ENCODE measurements around the gene PAAF1. TPM values are rescaled to one million over a fixed set of nuclear protein-coding genes. Genes with fewer than 3 reads are reported as not detected.
"Not testable (repeated sequence)": the region's sequence is repeated elsewhere in the genome, so short reads cannot be mapped to it uniquely, and the experiment has no call there.

The PAAF1 gene
- polyA plus RNA-seq, 1 donor, result 30.7 TPM

- WGBS (ENCODE audit: insufficient coverage, low lambda C conversion rate), result 100% methylated on average over 1 of the region's 2 CpGs
- H3K36me3 ChIP-seq (ENCODE audit: control insufficient read depth, insufficient read depth, low read length), result peaks cover 42% of the 10 kb centered on the region
These were observed 35.2 kb downstream of the PAAF1 start for GRCh38 chr11:73912026-73912425.

DNA sequence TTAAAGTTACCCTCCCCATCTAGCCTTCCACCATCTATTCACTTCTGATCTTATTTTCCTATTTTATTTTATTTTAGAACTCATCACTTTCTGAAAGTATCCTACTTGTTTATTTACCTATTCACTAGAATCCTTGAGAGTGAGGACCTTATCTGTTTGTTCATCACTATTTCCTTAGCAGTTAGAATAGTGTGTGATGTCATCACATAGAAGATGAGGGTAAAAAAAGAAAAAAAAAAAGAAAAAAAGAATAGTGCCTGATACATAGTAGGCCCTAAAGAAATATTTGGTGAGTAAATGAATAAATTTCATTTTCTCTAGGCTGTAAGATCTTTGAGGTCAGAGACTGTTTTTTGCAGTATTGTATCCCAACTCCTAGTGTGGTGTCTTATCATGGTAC lies 36.7 kb downstream of the PAAF1 start:
- peaks cover 46% of the 10 kb centered on the region for H3K36me3 ChIP-seq (ENCODE audit: control insufficient read depth, insufficient read depth, low read length)
- peaks cover 21% of the 10 kb centered on the region for H3K4me1 ChIP-seq (ENCODE audit: control insufficient read depth, insufficient read depth, low read length)
- H3K27ac ChIP-seq (ENCODE audit: low read length), result no peak overlapping the region
- H3K27me3 ChIP-seq (ENCODE audit: control insufficient read depth, insufficient read depth, low read length), result no peaks in the 10 kb centered on the region
- H3K9me3 ChIP-seq (ENCODE audit: control insufficient read depth, low read depth, low read length), result no peaks in the 10 kb centered on the region
- no peak overlapping the region for H3K4me3 ChIP-seq (ENCODE audit: low read length)
- no peak for DNase-seq

More at GRCh38 chr11:73912026-73912425, 35.2 kb downstream of the PAAF1 start:
- Histone ChIP-seq H3K4me3 (ENCODE audit: low read length) (no peak overlapping the region), H3K27ac (ENCODE audit: low read length) (peak overlapping the region; percentile 64), H3K4me1 (ENCODE audit: control insufficient read depth, insufficient read depth, low read length) (peaks cover 21% of the 10 kb centered on the region), H3K27me3 (ENCODE audit: control insufficient read depth, insufficient read depth, low read length) (no peaks in the 10 kb centered on the region), H3K9me3 (ENCODE audit: control insufficient read depth, low read depth, low read length) (no peaks in the 10 kb centered on the region)
- peak; percentile 35 to 79 for DNase-seq

DNA sequence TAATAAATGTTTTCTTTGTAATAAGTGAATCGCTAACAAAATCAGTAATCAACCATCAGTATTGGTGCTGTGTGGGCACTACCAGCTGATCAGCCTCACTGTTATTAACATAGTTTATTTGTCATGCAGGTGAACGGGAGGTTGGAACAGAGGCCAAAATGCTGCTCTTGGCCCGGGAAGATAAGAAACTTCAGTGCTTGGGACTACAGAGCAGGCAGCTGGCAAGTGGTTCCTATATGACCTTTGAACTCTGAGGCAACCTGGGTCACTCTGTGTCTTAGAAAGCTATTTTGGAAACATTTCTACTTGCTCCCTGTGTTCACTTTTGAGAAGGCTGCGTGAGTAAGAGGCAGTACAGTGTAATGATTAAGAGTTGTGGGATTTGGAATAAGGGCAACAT lies 37.5 kb downstream of the PAAF1 start:
- Histone ChIP-seq H3K36me3 (ENCODE audit: control insufficient read depth, insufficient read depth, low read length) (peaks cover 51% of the 10 kb centered on the region), H3K27me3 (ENCODE audit: control insufficient read depth, insufficient read depth, low read length) (no peaks in the 10 kb centered on the region), H3K4me3 (ENCODE audit: low read length) (no peak overlapping the region), H3K9me3 (ENCODE audit: control insufficient read depth, low read depth, low read length) (no peaks in the 10 kb centered on the region), H3K4me1 (ENCODE audit: control insufficient read depth, insufficient read depth, low read length) (peaks cover 21% of the 10 kb centered on the region), H3K27ac (ENCODE audit: low read length) (peak overlapping the region; percentile 2)
- WGBS (ENCODE audit: insufficient coverage, low lambda C conversion rate), result no CpG with 5 or more reads among the region's 4 CpGs
- DNase-seq, result peak in 1 of 2 donors; percentile 52

DNA sequence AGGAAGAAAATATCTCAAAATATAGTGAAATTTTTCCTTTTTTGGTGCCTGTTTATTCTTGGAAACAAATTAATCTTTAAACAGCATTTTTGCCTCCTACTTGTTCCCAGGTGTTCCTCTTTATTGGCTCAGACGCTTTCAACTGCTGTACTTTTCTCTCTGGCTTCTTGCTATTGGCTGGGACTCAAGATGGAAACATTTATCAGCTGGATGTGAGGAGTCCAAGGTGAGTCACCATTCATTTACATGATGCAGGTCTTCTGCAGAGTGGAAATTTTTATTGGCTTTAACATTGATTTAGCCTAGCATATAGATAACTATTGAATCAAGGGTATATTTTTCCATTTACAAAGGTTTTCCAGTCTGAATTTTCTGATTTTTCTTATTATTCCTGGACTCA lies 39.6 kb downstream of the PAAF1 start:
- Histone ChIP-seq H3K27me3 (ENCODE audit: control insufficient read depth, insufficient read depth, low read length) (no peaks in the 10 kb centered on the region), H3K4me1 (ENCODE audit: control insufficient read depth, insufficient read depth, low read length) (peaks cover 16% of the 10 kb centered on the region), H3K9me3 (ENCODE audit: control insufficient read depth, low read depth, low read length) (no peaks in the 10 kb centered on the region), H3K4me3 (ENCODE audit: low read length) (no peak overlapping the region), H3K36me3 (ENCODE audit: control insufficient read depth, insufficient read depth, low read length) (peaks cover 42% of the 10 kb centered on the region), H3K27ac (ENCODE audit: low read length) (peak overlapping the region; percentile 24)
- no CpG with 5 or more reads among the region's 1 CpG for WGBS (ENCODE audit: insufficient coverage, low lambda C conversion rate)
- peak in 1 of 2 donors; percentile 58 for DNase-seq

- Histone ChIP-seq H3K4me3 (ENCODE audit: low read length) (no peak overlapping the region), H3K27me3 (ENCODE audit: control insufficient read depth, insufficient read depth, low read length) (no peaks in the 10 kb centered on the region), H3K9me3 (ENCODE audit: control insufficient read depth, low read depth, low read length) (no peaks in the 10 kb centered on the region), H3K36me3 (ENCODE audit: control insufficient read depth, insufficient read depth, low read length) (peaks cover 40% of the 10 kb centered on the region), H3K4me1 (ENCODE audit: control insufficient read depth, insufficient read depth, low read length) (no peaks in the 10 kb centered on the region), H3K27ac (ENCODE audit: low read length) (no peak overlapping the region)
- no peak for DNase-seq
- 100% methylated on average over 1 of the region's 4 CpGs for WGBS (ENCODE audit: insufficient coverage, low lambda C conversion rate)
These were observed 44.4 kb downstream of the PAAF1 start for GRCh38 chr11:73921180-73921579.

DNA sequence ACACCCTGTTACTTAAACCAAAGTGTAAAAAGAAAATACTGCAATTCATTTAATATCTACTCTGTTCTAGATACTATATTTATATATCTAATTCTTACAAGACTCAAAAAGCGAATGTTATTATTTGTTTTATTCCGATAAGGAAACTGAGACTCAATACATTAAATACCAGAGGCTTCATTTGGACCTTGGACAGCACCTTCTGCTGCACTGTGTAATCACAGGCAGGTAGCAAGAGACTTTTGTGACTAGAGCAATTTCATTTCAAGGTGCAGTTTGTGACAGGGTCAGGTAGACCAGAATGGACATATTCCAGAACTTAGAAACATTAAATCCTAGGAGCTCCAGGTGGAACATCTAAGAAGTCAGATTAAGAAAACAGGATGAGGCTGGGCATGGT lies 52.6 kb downstream of the PAAF1 start:
- H3K36me3 ChIP-seq (ENCODE audit: control insufficient read depth, insufficient read depth, low read length), result peaks cover 47% of the 10 kb centered on the region
- H3K27me3 ChIP-seq (ENCODE audit: control insufficient read depth, insufficient read depth, low read length), result no peaks in the 10 kb centered on the region
- WGBS (ENCODE audit: insufficient coverage, low lambda C conversion rate), result 100% methylated on average over 1 of the region's 2 CpGs

GRCh38 chr11:73931039-73931645 lies 54.3 kb downstream of the PAAF1 start:
- Histone ChIP-seq H3K4me3 (ENCODE audit: low read length) (no peak overlapping the region), H3K27ac (ENCODE audit: low read length) (no peak overlapping the region), H3K36me3 (ENCODE audit: control insufficient read depth, insufficient read depth, low read length) (peaks cover 46% of the 10 kb centered on the region), H3K4me1 (ENCODE audit: control insufficient read depth, insufficient read depth, low read length) (no peaks in the 10 kb centered on the region), H3K27me3 (ENCODE audit: control insufficient read depth, insufficient read depth, low read length) (no peaks in the 10 kb centered on the region), H3K9me3 (ENCODE audit: control insufficient read depth, low read depth, low read length) (no peaks in the 10 kb centered on the region)
- WGBS (ENCODE audit: insufficient coverage, low lambda C conversion rate), result no CpG with 5 or more reads among the region's 7 CpGs
- DNase-seq, result peak; percentile 33 to 64

More for the DNA sequence above, 52.6 kb downstream of the PAAF1 start:
- H3K4me3 ChIP-seq (ENCODE audit: low read length), result no peak overlapping the region
- no peak overlapping the region for H3K27ac ChIP-seq (ENCODE audit: low read length)
- H3K4me1 ChIP-seq (ENCODE audit: control insufficient read depth, insufficient read depth, low read length), result no peaks in the 10 kb centered on the region
- no peaks in the 10 kb centered on the region for H3K9me3 ChIP-seq (ENCODE audit: control insufficient read depth, low read depth, low read length)
- no peak for DNase-seq

GRCh38 chr11:73931951-73932350 lies 55.2 kb downstream of the PAAF1 start:
- DNase-seq, result no peak
- H3K4me3 ChIP-seq (ENCODE audit: low read length), result no peak overlapping the region
- H3K36me3 ChIP-seq (ENCODE audit: control insufficient read depth, insufficient read depth, low read length), result peaks cover 40% of the 10 kb centered on the region
- peaks cover 3% of the 10 kb centered on the region for H3K9me3 ChIP-seq (ENCODE audit: control insufficient read depth, low read depth, low read length)
- H3K4me1 ChIP-seq (ENCODE audit: control insufficient read depth, insufficient read depth, low read length), result no peaks in the 10 kb centered on the region
- WGBS (ENCODE audit: insufficient coverage, low lambda C conversion rate), result no CpG with 5 or more reads among the region's 6 CpGs
- no peak overlapping the region for H3K27ac ChIP-seq (ENCODE audit: low read length)
- no peaks in the 10 kb centered on the region for H3K27me3 ChIP-seq (ENCODE audit: control insufficient read depth, insufficient read depth, low read length)

- WGBS (ENCODE audit: insufficient coverage, low lambda C conversion rate), result 75% methylated on average over 1 of the region's 7 CpGs
These were observed 56.0 kb downstream of the PAAF1 start for GRCh38 chr11:73932781-73933180.

DNA sequence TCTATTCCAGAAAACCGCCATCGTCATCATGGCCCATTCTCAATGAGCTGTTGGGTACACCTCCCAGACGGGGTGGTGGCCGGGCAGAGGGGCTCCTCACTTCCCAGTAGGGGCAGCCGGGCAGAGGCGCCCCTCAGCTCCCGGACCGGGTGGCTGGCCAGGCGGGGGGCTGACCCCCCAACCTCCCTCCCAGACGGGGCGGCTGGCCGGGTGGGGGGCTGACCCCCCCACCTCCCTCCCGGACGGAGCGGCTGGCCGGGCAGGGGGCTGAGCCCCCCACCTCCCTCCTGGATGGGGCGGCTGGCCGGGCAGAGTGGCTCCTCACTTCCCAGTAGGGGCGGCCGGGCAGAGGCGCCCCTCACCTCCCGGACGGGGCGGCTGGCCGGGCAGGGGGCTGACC lies 59.2 kb downstream of the PAAF1 start:
- Histone ChIP-seq H3K36me3 (ENCODE audit: control insufficient read depth, insufficient read depth, low read length) (peaks cover 17% of the 10 kb centered on the region), H3K9me3 (ENCODE audit: control insufficient read depth, low read depth, low read length) (peaks cover 15% of the 10 kb centered on the region)
- not testable (repeated sequence) for H3K4me3 ChIP-seq (ENCODE audit: low read length); H3K27ac ChIP-seq (ENCODE audit: low read length); H3K27me3 ChIP-seq (ENCODE audit: control insufficient read depth, insufficient read depth, low read length); DNase-seq; H3K4me1 ChIP-seq (ENCODE audit: control insufficient read depth, insufficient read depth, low read length)
- no CpG with 5 or more reads among the region's 25 CpGs for WGBS (ENCODE audit: insufficient coverage, low lambda C conversion rate)

More at GRCh38 chr11:73932781-73933180, 56.0 kb downstream of the PAAF1 start:
- H3K27me3 ChIP-seq (ENCODE audit: control insufficient read depth, insufficient read depth, low read length), result no peaks in the 10 kb centered on the region
- H3K9me3 ChIP-seq (ENCODE audit: control insufficient read depth, low read depth, low read length), result peaks cover 11% of the 10 kb centered on the region
- DNase-seq, result no peak
- no peak overlapping the region for H3K4me3 ChIP-seq (ENCODE audit: low read length)
- peaks cover 32% of the 10 kb centered on the region for H3K36me3 ChIP-seq (ENCODE audit: control insufficient read depth, insufficient read depth, low read length)
- H3K4me1 ChIP-seq (ENCODE audit: control insufficient read depth, insufficient read depth, low read length), result no peaks in the 10 kb centered on the region
- no peak overlapping the region for H3K27ac ChIP-seq (ENCODE audit: low read length)

- Histone ChIP-seq H3K4me1 (ENCODE audit: control insufficient read depth, insufficient read depth, low read length) (no peaks in the 10 kb centered on the region), H3K9me3 (ENCODE audit: control insufficient read depth, low read depth, low read length) (peaks cover 15% of the 10 kb centered on the region), H3K4me3 (ENCODE audit: low read length) (no peak overlapping the region), H3K27ac (ENCODE audit: low read length) (no peak overlapping the region), H3K27me3 (ENCODE audit: control insufficient read depth, insufficient read depth, low read length) (no peaks in the 10 kb centered on the region), H3K36me3 (ENCODE audit: control insufficient read depth, insufficient read depth, low read length) (peaks cover 6% of the 10 kb centered on the region)
- DNase-seq, result no peak
- 100% methylated on average over 1 of the region's 4 CpGs for WGBS (ENCODE audit: insufficient coverage, low lambda C conversion rate)
These were observed 62.3 kb downstream of the PAAF1 start for GRCh38 chr11:73939096-73939495.
